GM18517 (cell line): ENCODE measurements around the gene ABI2.
"Not testable (repeated sequence)": the region's sequence is repeated elsewhere in the genome, so short reads cannot be mapped to it uniquely, and the experiment has no call there.

Experiments used
- ATAC-seq: cut with Tn5 transposase; IDR thresholded peaks from one replicate; pipeline ENCODE4 v1.9.1; 2021; ENCODE audit warnings: mild to moderate bottlenecking, moderate library complexity; ENCODE audit not compliant: unreplicated experiment

The ABI2 gene

DNA sequence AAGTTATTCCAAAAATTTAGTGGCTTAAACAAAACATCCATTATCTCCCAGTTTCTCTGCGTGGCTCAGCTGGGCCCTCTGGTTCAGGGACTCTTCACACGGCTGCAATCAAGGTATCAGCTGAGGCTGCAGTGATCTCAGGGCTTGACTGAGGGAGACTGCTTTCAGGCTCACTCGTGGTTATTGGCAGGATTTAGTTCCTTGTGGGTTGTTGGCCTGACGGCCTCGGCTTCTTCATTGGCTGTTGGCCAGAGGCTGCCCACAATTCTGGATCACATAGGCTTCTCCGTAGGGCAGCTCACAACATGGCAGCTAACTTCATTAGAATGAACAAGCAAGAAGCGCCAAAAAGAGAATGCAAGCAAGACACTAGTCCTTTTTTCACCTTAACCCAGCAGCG, 90.1 kb downstream of the ABI2 start:
- no peak for ATAC-seq

- ATAC-seq: no peak
These were observed 98.9 kb downstream of the ABI2 start for GRCh38 chr2:203427061-203427460.

GRCh38 chr2:203429643-203430042, 101.4 kb downstream of the ABI2 start:
- not testable (repeated sequence) for ATAC-seq

GRCh38 chr2:203431391-203432185, 103.4 kb downstream of the ABI2 start:
- ATAC-seq: no peak

- no peak for ATAC-seq
These were observed 104.6 kb downstream of the ABI2 start for GRCh38 chr2:203432811-203433210.

GRCh38 chr2:203436496-203436895, 108.3 kb downstream of the ABI2 start:
- ATAC-seq: no peak

- ATAC-seq: no peak
These were observed 109.3 kb downstream of the ABI2 start for GRCh38 chr2:203437511-203437910.

GRCh38 chr2:203438528-203438927, 110.3 kb downstream of the ABI2 start:
- no peak for ATAC-seq

- ATAC-seq: no peak
These were observed 112.5 kb downstream of the ABI2 start for GRCh38 chr2:203440671-203441070.

- no peak for ATAC-seq
These were observed 113.3 kb downstream of the ABI2 start for GRCh38 chr2:203441463-203441862.

DNA sequence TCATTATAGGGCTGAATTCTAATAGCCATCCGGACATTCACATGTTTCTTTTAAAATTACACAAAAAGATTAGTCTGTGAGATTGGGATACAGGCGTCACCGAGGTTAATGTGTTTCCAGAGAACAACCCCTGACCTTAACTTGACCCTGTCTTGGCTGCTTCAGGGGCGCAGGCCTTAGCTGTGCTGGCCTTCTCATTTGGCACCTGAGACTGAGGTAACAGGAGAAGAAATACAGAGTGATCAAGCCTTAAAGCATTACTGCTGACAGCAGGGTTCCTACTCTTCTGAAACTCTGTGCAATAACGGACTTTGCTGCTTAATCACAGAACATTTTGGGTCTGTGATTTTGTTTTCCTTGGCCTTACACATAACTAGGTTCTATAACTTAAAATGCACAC, 114.3 kb downstream of the ABI2 start:
- no peak for ATAC-seq

- ATAC-seq: no peak
These were observed 116.5 kb downstream of the ABI2 start for GRCh38 chr2:203444738-203445137.

GRCh38 chr2:203446071-203446481, 117.9 kb downstream of the ABI2 start:
- no peak for ATAC-seq

DNA sequence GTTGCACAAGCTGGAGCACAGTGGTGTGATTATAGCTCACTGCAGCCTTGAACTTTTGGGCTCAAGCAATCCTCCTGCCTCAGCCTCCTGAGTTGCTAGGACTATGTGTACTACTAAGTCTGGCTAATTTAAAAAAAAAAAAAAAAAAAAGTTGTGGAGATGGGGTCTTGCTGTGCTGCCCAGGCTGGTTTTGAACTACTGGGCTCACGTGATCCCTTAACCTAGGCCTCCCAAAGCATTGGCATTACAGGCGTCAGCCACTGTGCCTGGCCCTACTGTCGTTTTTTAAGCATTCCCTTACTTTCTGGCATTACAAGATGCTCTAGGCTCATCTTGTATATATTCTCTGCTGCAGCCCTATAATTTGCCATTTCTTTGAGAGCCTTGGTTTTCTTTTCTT, 118.6 kb downstream of the ABI2 start:
- ATAC-seq: no peak

GRCh38 chr2:203450561-203450960, 122.4 kb downstream of the ABI2 start:
- ATAC-seq: no peak

DNA sequence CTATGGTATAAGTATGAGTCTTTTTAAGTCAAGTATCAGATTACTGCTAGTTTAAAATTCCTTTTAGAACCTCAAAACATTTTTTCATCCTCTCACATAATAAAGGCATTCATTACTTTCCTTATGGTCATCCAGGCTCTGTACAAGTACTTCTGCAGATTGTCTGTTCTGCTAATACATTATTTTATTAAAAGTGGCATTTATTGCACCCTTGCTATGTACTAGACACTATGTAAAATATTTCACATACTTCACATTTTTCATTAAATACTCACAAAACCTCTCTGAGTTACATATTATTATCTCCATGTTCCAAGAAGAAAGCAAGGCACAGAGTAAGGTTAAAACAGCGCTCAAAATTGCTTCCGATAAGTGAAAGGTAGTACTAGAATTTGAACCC, 122.8 kb downstream of the ABI2 start:
- no peak for ATAC-seq

DNA sequence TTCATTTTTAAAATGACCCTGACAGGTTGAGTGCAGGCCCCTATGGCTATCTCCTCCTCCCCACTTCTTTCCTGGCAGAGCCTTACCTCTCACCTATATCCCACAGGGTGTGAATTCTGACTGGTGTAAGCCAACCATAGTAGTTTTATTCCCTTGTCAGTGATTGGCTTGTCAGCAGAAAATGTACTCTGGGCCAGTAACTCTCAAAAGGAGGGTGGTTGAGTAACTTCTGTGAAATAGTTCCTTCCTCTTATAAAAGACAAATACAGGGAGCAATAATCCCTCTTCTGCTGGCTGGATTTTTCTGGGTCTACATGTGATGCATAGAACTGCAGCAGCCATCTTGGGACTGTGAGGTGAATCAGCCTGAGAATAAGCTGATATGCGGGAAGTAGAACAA, 123.5 kb downstream of the ABI2 start:
- no peak for ATAC-seq

DNA sequence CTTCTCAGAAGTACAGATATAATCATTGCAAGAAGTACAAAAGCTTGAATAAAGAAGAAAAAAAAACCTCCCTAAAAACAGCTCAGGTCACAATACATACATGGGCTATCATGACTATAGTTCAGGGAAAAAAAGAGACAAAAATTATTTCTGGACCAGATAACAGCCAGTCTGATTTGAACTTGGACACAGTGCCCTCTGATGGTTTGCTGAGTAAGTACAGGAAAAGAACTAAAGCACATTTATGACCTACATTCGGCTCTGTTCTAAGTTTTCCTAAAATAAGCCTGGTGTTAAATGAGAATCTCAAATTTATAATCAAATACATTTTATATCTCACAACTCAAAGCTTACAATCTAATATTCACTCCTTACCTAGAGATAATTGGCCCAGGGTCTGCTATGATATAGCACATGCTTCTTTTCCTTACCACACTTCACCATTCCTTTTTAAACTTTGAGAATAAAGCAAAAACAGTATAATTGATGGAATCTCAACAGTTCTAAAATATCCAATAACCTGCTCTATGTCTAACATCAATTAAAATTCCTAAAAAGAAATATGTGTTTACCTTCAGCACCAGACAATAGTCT, 125.8 kb downstream of the ABI2 start:
- peak; percentile 69 for ATAC-seq

GRCh38 chr2:203455209-203455608, 127.0 kb downstream of the ABI2 start:
- ATAC-seq: no peak

- no peak for ATAC-seq
These were observed 133.6 kb downstream of the ABI2 start for GRCh38 chr2:203461746-203462145.

GRCh38 chr2:203462308-203462707, 134.1 kb downstream of the ABI2 start:
- no peak for ATAC-seq

- no peak for ATAC-seq
These were observed 135.1 kb downstream of the ABI2 start for GRCh38 chr2:203463266-203463678.

DNA sequence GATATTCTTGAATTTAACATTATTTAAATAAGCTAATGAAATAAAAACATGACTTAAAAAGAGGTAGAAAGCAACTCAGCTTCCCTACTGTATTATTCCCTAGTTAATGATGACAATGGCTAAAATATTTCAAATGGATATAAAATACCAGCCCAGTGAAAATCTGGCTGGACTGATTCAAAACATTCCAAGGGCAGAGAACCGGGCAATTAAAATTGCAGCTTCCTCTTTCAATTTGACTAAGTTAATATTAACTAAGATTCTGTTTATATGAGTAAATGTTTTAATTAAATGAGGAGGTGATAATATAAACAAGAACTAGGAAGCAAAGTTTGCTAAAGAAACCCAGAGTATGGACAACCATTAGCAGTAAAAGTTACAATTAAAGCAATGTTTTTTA, 141.4 kb downstream of the ABI2 start:
- no peak for ATAC-seq
